ENCODE measurements around the gene BTG2.
"Not testable (repeated sequence)": the region's sequence is repeated elsewhere in the genome, so short reads cannot be mapped to it uniquely, and the experiment has no call there.

Gene BTG2

DNA sequence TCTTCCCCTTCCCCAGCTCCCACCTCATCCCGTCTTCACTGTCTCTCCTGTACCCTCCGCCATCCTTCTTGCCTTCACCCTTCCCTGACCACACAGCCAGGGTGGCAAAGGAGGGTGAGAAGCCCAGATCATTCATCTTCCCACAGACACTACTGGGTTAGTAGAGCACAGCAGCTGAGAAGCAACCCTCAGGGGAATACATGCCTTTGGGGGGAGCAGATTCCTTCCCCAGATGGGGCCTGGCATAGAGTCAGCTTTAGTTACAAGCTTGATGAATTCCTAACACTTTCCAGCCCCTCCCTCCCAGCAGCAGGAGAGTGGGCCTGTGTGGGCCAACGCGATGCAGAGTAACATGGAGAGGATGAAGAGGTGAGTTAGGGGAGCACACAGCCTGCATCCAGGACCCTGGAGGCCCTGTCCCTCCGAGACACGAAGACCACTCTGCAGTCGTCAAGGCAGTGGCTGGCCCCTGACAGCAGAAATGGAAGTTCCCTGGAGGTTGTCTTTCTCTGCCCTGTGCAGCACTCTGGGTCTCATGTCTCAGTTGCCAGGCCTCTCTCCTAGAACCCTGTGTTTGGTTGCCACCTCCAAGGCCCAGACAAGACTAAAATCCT is 8.8 kb upstream of the BTG2 start:
- DNase-seq: no peak

DNA sequence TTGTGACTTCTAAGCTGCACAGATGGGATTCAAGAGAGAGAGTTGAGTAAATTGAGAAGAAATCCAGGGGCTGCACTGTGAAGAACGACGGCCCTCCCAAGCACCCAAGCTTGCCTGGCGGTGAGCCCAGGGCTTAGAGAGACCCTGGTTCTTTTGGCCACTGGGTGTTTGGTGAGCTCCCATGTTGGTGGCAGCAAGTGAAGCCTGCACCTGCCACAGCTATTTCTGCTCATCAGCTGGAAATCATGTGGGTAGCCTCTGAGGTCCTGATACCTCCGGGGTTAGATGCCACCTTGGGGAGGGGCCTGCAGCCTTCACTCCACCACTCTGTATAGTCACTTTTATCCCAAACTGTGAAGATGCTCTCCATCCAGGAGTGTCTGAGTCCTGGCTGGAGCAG is 6.2 kb upstream of the BTG2 start:
- DNase-seq: no peak

DNA sequence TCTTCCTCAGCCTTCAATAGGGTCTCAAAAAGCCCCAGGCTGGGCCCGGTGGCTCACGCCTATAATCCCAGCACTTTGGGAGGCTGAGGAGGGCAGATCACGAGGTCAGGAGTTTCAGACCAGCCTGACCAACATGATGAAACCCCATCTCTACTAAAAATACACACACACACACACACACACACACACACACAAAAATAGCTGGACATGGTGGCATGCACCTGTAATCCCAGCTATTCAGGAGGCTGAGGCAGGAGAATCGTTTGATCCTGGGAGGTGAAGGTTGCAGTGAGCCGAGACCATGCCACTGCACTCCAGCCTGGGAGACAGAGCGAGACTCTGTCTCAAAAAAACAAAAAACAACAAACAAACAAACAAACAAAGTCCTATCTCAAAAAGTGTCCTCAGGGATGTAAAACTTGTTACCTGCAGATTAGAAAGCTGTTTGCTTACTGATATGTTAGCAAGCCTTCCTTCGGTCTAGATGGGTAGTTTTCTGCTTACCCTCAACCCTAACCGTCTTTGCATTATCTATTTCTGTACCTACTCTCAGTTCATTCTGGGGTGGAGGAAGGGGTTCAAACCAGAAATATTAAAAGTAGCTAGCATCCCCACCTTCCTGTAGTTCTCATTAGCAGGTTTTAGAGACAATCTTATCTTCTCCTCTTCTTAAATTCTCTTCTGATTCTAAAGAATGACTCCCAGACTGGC is 5.4 kb upstream of the BTG2 start:
- not testable (repeated sequence) for DNase-seq

DNA sequence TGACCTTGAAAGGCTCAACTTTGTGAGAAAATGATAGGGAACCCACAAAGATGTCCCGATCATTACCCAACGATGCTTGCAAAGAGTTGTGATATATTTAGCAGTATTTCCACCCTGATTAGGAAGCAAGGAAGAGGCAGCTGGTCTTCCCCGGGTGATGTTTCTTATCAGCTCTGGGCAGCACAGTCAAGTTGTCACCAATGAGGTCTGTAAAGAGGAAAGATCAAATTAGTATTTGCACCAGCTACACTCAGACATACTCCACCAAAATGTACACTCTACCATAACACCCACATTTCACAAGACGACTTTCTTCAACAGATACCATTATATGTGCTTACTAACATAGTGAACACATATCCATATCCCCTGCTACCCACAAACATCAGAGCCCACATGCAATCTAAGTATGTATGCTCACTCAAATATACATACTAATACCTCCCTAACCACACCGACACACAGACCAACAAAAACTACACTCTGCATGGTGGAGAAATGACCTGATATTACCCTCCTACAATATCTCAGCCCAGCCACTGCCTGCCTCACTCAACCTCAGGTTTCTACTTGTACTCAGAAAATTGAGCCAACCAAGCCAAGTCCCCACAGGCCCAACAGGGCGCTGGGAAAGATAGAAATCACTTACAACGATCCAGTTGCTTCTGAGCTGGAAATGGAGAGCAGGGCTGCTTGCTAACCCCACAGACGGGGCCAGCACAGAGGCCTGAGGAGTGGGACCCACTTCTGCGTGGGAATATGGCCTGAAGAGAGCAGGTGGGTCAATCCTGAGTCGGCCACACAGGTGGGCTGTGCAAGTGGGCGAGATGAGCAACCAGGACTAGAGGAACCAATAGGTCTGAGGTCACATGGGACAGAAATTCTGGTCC is 4.6 kb upstream of the BTG2 start:
- DNase-seq: no peak

DNA sequence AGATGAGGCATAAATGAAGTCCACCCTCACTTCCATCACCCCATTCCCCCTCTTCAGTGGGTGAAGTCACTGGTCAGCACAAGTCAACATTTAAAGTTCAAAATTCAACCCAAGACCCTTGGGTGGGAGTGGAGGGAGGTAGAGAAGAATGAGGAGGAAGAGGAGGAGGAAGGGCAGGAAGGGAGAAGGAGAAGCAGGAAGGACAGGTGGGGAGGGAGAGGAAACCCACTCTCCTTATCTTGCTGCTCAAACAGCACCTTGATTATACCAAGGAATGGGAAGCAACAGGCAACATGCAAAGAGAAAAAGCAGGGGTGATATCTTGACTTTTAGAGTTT is 4.0 kb upstream of the BTG2 start:
- DNase-seq: no peak

DNA sequence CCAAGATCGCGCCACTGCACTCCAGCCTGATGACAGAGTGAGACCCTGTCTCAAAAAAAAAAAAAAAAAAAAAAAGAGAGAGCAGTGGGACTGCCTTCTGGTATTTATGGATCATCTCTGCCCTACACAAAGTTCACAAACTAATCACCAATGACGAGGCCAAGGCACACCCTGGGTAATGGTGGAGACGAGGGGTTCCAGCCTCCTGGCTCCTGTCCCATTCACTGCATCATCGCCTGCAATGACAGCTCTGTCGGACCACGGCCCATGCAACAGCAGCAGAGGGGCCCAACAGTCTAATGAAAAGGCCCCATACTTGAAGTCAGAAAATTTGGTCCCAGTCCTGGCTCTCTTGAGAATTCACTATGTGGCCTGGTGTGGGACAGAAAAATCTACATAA is 2.9 kb upstream of the BTG2 start:
- no peak for DNase-seq

DNA sequence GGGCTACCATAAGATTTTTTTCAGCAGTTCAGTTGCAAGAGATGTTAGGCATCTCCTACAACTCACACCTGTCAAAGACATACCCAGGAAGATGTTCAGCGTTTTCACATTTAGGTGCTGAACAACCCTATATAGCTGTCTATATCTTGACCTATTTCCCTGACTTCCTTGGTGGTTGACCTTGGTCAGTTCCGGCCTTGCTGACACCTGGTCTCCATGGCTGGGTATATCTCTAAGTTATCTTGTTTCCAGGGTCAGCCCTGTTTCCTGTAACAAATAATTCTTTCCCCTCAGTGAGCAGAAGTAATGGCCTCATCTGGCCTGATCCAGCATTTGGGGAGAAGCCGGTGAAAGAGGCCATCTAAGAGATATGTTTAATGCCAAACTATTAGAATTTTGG is 2.4 kb upstream of the BTG2 start:
- no peak for DNase-seq

DNA sequence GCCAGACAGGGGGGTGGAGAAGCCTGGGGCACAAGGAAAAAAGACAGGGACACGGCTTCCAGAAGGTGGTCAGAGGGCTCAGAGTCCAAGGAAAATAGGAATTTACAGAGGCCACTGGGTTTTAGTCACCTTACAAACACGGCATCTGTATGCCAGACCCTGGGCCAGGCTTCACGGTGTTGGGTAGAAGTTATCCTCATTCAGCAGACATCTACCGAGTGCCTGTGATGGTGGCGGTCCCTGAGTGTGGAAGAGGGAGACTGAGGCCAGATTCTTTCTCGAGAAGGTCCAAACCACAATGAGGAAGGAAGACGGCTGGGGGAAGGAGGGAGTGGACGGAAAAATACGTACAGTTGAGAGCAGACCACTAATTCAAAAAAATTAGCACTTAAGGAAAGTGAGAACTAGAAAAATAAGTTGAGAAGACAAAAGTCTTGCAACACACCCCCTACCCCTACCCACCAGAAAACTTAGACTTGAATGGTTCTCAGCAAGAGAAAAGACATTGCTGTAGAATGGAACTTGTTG is 864 bp upstream of the BTG2 start:
- DNase-seq: no peak

DNA sequence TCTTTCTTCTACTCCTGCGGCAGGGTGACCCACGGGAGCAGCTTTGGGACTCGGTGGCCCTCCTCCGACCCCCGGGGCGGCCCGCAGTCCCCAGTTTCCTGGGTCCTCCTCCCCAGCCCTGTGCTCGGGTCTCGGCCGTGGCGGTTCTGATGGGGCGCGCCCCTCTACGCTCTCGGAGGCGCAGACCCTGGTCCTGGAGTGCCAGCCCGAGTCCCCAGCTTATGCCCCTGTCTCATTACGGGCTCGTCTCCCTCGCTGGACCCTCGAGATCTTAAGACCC is 430 bp downstream of the BTG2 start:
- DNase-seq: no peak

DNA sequence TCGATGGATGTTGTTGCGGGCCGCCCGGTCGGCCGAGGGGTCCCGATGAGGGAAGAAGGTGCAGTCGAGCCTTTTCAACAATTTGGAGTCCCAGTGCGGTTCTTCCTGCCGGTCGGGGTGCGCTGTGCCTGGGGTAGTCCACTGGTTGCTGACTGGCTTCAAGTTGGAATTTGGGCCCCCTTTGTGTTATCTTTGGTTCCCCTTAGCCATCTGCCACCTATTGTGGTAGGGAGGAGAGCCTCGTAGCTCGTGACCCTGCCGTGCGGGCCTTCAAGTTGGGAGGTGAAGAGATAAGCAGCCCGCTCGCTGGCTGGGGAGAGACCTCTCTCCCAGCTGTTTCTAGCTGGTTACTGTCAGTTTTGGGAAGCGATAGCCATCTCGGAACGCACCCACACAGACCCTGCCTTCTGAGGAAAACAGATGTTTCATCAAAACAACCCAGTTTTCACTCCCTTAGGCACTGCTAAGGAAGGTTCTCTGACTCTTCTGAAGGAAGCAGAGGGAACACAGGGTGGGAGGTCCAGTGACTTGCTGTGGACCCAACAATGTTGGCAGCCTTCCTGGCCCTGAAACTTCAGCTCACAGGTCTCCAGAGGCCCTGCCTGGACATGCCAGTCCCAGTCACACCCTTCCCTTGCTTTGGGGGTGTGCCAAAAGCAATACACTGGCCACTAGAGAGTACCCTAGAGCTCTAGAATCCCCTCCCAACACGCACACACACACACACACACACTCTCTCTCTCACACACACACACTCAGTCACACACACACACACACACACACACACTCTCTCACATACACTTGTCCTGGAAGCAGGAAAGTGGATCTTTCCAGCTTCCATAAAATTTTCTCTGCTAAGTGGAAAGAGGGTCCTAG is 1.0 kb downstream of the BTG2 start:
- DNase-seq: peak; percentile 40

DNA sequence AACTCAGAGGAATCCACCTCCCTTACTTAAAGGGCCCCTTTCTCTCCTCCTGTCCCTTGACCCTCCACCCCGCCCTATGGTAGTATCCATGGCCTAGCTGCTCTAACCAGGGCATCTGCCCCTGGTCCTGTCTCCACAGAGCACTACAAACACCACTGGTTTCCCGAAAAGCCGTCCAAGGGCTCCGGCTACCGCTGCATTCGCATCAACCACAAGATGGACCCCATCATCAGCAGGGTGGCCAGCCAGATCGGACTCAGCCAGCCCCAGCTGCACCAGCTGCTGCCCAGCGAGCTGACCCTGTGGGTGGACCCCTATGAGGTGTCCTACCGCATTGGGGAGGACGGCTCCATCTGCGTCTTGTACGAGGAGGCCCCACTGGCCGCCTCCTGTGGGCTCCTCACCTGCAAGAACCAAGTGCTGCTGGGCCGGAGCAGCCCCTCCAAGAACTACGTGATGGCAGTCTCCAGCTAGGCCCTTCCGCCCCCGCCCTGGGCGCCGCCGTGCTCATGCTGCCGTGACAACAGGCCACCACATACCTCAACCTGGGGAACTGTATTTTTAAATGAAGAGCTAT is 1.7 kb downstream of the BTG2 start:
- DNase-seq: peak; percentile 64

DNA sequence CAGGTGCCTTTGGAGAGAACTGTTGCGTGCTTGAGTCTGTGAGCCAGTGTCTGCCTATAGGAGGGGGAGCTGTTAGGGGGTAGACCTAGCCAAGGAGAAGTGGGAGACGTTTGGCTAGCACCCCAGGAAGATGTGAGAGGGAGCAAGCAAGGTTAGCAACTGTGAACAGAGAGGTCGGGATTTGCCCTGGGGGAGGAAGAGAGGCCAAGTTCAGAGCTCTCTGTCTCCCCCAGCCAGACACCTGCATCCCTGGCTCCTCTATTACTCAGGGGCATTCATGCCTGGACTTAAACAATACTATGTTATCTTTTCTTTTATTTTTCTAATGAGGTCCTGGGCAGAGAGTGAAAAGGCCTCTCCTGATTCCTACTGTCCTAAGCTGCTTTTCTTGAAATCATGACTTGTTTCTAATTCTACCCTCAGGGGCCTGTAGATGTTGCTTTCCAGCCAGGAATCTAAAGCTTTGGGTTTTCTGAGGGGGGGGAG is 2.4 kb downstream of the BTG2 start:
- no peak for DNase-seq

DNA sequence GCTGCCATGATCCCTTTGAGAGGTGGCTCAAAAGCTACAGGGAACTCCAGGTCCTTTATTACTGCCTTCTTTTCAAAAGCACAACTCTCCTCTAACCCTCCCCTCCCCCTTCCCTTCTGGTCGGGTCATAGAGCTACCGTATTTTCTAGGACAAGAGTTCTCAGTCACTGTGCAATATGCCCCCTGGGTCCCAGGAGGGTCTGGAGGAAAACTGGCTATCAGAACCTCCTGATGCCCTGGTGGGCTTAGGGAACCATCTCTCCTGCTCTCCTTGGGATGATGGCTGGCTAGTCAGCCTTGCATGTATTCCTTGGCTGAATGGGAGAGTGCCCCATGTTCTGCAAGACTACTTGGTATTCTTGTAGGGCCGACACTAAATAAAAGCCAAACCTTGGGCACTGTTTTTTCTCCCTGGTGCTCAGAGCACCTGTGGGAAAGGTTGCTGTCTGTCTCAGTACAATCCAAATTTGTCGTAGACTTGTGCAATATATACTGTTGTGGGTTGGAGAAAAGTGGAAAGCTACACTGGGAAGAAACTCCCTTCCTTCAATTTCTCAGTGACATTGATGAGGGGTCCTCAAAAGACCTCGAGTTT is 3.1 kb downstream of the BTG2 start:
- no peak for DNase-seq

DNA sequence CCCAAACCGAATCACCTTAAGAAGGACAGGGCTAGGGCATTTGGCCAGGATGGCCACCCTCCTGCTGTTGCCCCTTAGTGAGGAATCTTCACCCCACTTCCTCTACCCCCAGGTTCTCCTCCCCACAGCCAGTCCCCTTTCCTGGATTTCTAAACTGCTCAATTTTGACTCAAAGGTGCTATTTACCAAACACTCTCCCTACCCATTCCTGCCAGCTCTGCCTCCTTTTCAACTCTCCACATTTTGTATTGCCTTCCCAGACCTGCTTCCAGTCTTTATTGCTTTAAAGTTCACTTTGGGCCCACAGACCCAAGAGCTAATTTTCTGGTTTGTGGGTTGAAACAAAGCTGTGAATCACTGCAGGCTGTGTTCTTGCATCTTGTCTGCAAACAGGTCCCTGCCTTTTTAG is 3.6 kb downstream of the BTG2 start:
- no peak for DNase-seq

DNA sequence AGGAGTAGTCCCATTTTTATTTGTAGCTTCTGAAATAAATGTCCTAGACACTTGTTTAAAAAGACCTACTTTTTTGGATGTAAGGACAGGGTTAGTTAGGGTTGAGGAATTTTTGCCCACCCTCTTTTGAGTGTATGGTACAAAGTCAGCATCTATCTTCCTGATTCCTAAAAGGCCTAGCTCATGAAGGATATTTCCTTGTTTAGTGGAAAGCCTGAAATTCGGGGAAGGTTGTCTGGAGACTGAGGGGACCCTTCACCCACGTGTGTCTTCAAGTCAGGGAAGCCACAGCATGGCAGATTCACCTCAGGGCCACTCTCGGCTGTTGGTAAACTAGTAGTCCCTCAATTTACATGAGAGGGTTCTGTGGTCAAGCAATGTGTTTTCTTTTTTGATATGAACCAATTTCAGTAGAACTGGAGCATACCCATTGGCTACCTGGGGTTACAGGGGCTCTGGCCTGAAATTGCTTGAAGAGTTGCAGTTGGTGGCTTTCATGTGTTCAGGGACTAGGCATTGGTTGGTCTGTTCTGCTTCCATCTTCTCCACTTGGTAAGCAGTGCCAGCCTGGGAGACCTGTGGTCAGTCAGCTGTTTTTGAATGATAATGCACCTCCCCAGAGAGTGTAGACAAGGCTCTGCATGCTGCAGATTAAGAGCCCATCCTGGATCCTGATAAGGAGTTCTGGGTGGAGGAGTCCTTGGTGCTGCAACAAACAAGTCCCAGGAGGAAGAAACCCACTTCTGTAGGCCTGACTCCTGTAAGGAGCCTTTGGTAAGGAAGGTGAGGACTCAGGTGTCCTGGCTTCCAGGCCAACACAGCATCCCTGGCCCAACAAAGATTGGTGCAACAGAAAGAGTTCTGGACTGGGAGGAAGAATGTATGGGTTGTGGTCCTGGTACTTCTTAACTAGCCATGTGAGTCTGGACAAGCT is 6.3 kb downstream of the BTG2 start:
- DNase-seq: no peak

DNA sequence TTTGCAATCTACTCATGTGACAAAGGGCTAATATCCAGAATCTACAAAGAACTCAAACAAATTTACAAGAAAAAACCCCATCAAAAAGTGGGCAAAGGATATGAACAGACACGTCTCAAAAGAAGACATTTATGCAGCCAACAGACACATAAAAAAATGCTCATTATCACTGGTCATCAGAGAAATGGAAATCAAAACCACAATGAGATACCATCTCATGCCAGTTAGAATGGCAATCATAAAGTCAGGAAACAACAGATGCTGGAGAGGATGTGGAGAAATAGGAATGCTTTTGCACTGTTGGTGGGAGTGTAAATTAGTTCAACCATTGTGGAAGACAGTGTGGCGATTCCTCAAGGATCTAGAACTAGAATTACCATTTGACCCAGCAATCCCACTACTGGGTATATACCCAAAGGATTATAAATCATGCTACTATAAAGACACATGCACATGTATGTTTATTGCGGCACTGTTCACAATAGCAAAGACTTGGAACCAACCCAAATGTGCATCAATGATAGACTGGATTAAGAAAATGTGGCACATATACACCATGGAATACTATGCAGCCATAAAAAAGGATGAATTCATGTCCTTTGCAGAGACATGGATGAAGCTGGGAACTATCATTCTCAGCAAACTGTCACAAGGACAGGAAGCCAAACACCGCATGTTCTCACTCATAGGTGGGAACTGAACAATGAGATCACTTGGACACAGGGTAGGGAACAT is 8.9 kb downstream of the BTG2 start:
- DNase-seq: not testable (repeated sequence)

DNA sequence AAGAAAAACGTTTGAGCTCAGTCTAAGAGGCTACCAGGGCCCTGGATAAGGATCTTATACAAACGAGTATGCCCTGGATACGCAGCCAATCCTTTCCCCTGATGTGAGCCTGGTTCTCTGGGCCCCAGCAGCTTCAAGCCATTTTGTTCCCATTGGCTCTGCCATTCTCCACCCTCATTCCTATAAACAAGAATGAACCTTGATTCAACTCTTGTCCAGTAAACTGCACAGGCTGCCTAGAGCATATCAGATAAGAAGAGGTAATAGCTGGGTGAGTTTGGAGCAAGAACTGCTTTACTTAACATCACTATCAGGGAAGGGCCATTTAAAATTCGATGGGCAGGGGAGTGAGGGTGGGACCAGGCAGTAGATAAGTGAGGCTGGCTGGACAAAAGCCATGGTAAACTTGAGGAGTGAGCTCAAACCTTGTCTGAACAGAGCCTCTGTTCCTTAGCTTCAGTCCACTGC is 11.3 kb downstream of the BTG2 start:
- DNase-seq: no peak

DNA sequence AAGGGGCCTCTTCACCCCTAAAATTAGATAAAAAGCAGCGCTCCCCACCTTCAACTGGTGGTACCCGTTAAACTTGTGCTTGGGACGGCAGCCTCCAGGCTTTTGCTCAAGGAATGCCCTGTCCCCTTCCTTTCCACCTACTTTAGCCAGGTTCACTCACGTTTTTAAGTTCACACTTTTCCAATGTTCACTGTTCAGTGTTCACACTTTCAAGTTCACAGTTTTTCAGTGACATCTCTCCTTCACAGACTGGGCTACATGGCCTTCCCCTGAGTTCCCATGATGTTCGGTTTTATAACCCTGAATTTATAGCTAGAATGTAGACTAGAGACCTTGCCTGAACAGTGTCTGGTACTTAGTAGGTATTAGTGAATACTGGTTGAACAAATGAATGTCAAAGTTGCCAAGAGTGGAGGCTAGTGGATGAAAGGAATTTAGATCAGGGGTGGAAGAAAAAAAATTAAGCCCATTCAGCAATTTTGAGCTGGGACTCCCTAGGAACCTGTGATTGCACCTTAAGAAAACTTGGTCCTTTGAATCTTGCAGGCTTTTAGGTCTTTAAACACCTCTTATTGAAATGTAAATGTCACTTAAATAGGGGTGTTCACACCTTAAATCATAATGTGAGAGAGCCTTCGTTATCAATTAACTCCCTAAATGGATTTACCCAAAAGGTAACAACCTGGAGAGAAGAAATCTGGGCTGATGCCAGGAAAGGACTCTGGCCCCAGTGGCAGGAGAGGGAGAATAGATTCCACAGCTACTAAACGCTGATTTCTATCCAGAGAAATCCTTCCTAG is 12.3 kb downstream of the BTG2 start:
- DNase-seq: no peak

DNA sequence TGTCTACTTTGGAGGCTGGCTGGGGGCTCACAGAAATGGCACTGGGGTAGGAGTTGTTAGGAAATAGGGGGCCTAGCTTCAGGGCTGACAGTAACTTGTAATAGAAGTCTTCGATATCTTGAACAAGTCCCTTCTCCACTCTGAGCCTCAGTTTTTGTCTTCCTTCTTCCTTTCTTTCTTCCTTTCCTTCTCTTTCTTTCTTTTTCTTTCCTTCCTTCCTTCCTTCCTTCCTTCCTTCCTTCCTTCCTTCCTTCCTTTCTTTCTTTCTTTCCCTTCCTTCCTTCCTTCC is 12.9 kb downstream of the BTG2 start:
- DNase-seq: no peak
